GM12878 (cell line): Measurements from ENCODE around the gene TDRD12. TPM values are rescaled to one million over a fixed set of nuclear protein-coding genes. Genes with fewer than 3 reads are reported as not detected.

Experiments used
- ATF7 ChIP-seq: fragments of 450-650 bp; IDR thresholded peaks from 2 replicates; pipeline ENCODE4 v1.6.1; 2016; ENCODE audit warnings: low read depth, mild to moderate bottlenecking
- BACH1 ChIP-seq: fragments of 450-650 bp; IDR thresholded peaks from 2 replicates; pipeline ENCODE4 v1.6.1; 2017; ENCODE audit warnings: mild to moderate bottlenecking, borderline replicate concordance
- BHLHE40 ChIP-seq, 2 experiments: fragments of 450-650 bp in 1 of 2; IDR thresholded peaks; 2 replicates each; pipeline ENCODE4 v1.6.1; 2011 to 2017; ENCODE audit warnings: low read depth in 2 of 2, borderline replicate concordance in 1 of 2, improper control_type of control experiment in 1 of 2, low read length in 1 of 2, mild to moderate bottlenecking in 1 of 2
- BMI1 ChIP-seq: fragments of 450-650 bp; IDR thresholded peaks from 2 replicates; pipeline ENCODE4 v1.6.1; 2016; ENCODE audit warnings: mild to moderate bottlenecking, moderate library complexity, borderline replicate concordance
- CREB1 ChIP-seq: IDR thresholded peaks from 2 replicates; pipeline ENCODE4 v1.6.1; 2012; ENCODE audit warnings: low read depth, mild to moderate bottlenecking, inconsistent platforms
- GATAD2B ChIP-seq: fragments of 450-650 bp; conservative IDR thresholded peaks from 2 replicates; pipeline ENCODE4 v1.6.1; 2017; ENCODE audit warnings: low read depth, mild to moderate bottlenecking, moderate library complexity
- HDGF ChIP-seq: fragments of 450-650 bp; IDR thresholded peaks from 2 replicates; pipeline ENCODE4 v1.6.1; 2016; ENCODE audit warnings: antibody characterized with exemption
- KLF5 ChIP-seq: fragments of 450-650 bp; IDR thresholded peaks from 2 replicates; pipeline ENCODE4 v1.6.1; 2014; ENCODE audit warnings: mild to moderate bottlenecking; ENCODE audit not compliant: partially characterized antibody
- MLLT1 ChIP-seq: fragments of 450-650 bp; IDR thresholded peaks from 2 replicates; pipeline ENCODE4 v1.6.1; 2016; ENCODE audit warnings: mild to moderate bottlenecking
- MYB ChIP-seq: fragments of 150-350 bp; IDR thresholded peaks from 2 replicates; pipeline ENCODE4 v1.6.1; 2014; ENCODE audit warnings: mild to moderate bottlenecking, low read depth, low read length, borderline replicate concordance
- NR2C1 ChIP-seq: fragments of 450-650 bp; IDR thresholded peaks from 2 replicates; pipeline ENCODE4 v1.6.1; 2017; ENCODE audit warnings: antibody characterized with exemption, mild to moderate bottlenecking, moderate library complexity
- NR2F1 ChIP-seq: fragments of 450-650 bp; conservative IDR thresholded peaks from 2 replicates; pipeline ENCODE4 v1.6.1; 2017; ENCODE audit warnings: mild to moderate bottlenecking
- ZBTB4 ChIP-seq: fragments of 450-650 bp; formaldehyde crosslinking; IDR thresholded peaks from 2 replicates; pipeline ENCODE4 v1.4.0; 2022; ENCODE audit warnings: mild to moderate bottlenecking, moderate library complexity
- ZBTB40 ChIP-seq: fragments of 450-650 bp; IDR thresholded peaks from 2 replicates; pipeline ENCODE4 v1.6.1; 2016; ENCODE audit warnings: mild to moderate bottlenecking, moderate library complexity, borderline replicate concordance
- ZNF207 ChIP-seq: fragments of 450-650 bp; IDR thresholded peaks from 2 replicates; pipeline ENCODE4 v1.6.1; 2014; ENCODE audit warnings: antibody characterized with exemption, mild to moderate bottlenecking, borderline replicate concordance
- ZNF217 ChIP-seq: fragments of 450-650 bp; IDR thresholded peaks from 2 replicates; pipeline ENCODE4 v1.6.1; 2017; ENCODE audit warnings: antibody characterized with exemption, mild to moderate bottlenecking
- ZNF687 ChIP-seq: fragments of 450-650 bp; IDR thresholded peaks from 2 replicates; pipeline ENCODE4 v1.6.1; 2017; ENCODE audit warnings: mild to moderate bottlenecking, moderate library complexity
- polyA plus RNA-seq, 11 experiments: library from polyadenylated mRNA; depleted of rRNA in 4 of 11; unstranded in 6 of 11; stranded (reverse) in 5 of 11; fragments of >200 nt; fragmentation: Nextera tagmentation in 4 of 11; fragmentation: Illumina TruSeq in 1 of 11; extraction: Ambion mirVana in 4 of 11; extraction: Trizol in 1 of 11; gene quantifications; 1 replicate in 1 of 11; 2 replicates in 10 of 11; pipeline versions ENCODE4 v1.2.1 to v1.2.3, GENCODE V29; 2011 to 2016; ENCODE audit warnings: inconsistent platforms in 2 of 11, missing spikeins in 2 of 11, low read depth in 1 of 11
- total RNA-seq, 4 experiments: library from RNA; depleted of rRNA in 3 of 4; stranded (reverse); fragments of >200 nt in 3 of 4; fragmentation: Illumina TruSeq in 1 of 4; extraction: Trizol in 1 of 4; gene quantifications; 2 replicates each; pipeline versions ENCODE4 v1.2.1 to v1.2.3, GENCODE V29; 2013 to 2021

The TDRD12 gene
- total and polyA plus RNA-seq, 10 of the 15 experiments (the other 5 are each of a cell fraction or from before 2014, with no cell fraction given), result 0.08 to 0.15 TPM; not detected in 8

GRCh38 chr19:32691952-32692726, 27.4 kb upstream of the TDRD12 start (continued):
- TF ChIP-seq BMI1, result no peak
- no peak for TF ChIP-seq HDGF
- TF ChIP-seq CREB1, result peak; percentile 86
- TF ChIP-seq NR2F1, result peak; percentile 49; the same call in 1 of the 2 replicates
- TF ChIP-seq ZNF687, result peak; percentile 78; the same call in 1 of the 2 replicates
- no peak for TF ChIP-seq ATF7
- peak in 1 of 2 experiments; percentile 79; a peak in 2 of 4 replicates for TF ChIP-seq BHLHE40 (IDR thresholded peaks at IDR 0.05; ENCODE audit: borderline replicate concordance in 1 of 2, low read depth in 2 of 2, low read length in 1 of 2)
- TF ChIP-seq ZBTB4, result no peak
- no peak for TF ChIP-seq MLLT1
- no peak for TF ChIP-seq ZNF207
- no peak for TF ChIP-seq KLF5
- no peak for TF ChIP-seq MYB
- TF ChIP-seq BACH1, result no peak
- TF ChIP-seq ZBTB40, result no peak
- no peak for TF ChIP-seq ZNF217
- peak; percentile 85 for TF ChIP-seq GATAD2B
- TF ChIP-seq NR2C1, result no peak
